K562 (cell line): Measurements from ENCODE around the gene ATP5ME. TPM values are rescaled to one million over a fixed set of nuclear protein-coding genes. Genes with fewer than 3 reads are reported as not detected.

Experiments used
- ARID2 ChIP-seq: fragments of 450-650 bp; IDR thresholded peaks from 2 replicates; pipeline ENCODE4 v1.6.1; 2017; ENCODE audit warnings: antibody characterized with exemption, mild to moderate bottlenecking
- ARNT ChIP-seq, 2 experiments: fragments of 450-650 bp; IDR thresholded peaks; 2 replicates each; pipeline ENCODE4 v1.6.1; 2016; ENCODE audit warnings: mild to moderate bottlenecking in 1 of 2
- C11orf30 ChIP-seq: fragments of 450-650 bp; IDR thresholded peaks from 2 replicates; pipeline ENCODE4 v1.6.1; 2016; ENCODE audit warnings: low read depth, mild to moderate bottlenecking
- CC2D1A ChIP-seq: fragments of 450-650 bp; IDR thresholded peaks from 2 replicates; pipeline ENCODE4 v1.6.1; 2017; ENCODE audit warnings: mild to moderate bottlenecking
- DPF2 ChIP-seq: fragments of 450-650 bp; IDR thresholded peaks from 2 replicates; pipeline ENCODE4 v1.6.1; 2016
- E2F3 ChIP-seq: fragments of 250-450 bp; sonication (Bioruptor Pico); IDR thresholded peaks from 2 replicates; pipeline ENCODE4 v1.4.0; 2020; ENCODE audit warnings: mild to moderate bottlenecking
- FIP1L1 ChIP-seq: fragments of 200-400 bp; formaldehyde crosslinking; IDR thresholded peaks from 2 replicates; pipeline ENCODE4 v1.6.1; 2018; ENCODE audit warnings: mild to moderate bottlenecking, low read depth, low read length; ENCODE audit not compliant: poor library complexity, severe bottlenecking
- FOS ChIP-seq: IDR thresholded peaks from 3 replicates; pipeline ENCODE4 v1.6.1; 2011; ENCODE audit not compliant: insufficient read length; ENCODE audit errors: extremely low read depth
- FOXJ3 ChIP-seq: sonication (generic); formaldehyde crosslinking; IDR thresholded peaks from 2 replicates; pipeline ENCODE4 v1.4.0; 2020; ENCODE audit warnings: mild to moderate bottlenecking, missing genetic modification reagents
- FOXM1 ChIP-seq, 2 experiments: fragments of 450-650 bp in 1 of 2; sonication (generic) in 1 of 2; formaldehyde crosslinking in 1 of 2; IDR thresholded peaks; 2 replicates each; pipeline versions ENCODE4 v1.6.1 to v1.9.0; 2017 to 2022; ENCODE audit warnings: low read depth in 2 of 2, mild to moderate bottlenecking in 2 of 2, missing genetic modification reagents in 1 of 2, moderate library complexity in 1 of 2
- KLF16 ChIP-seq: IDR thresholded peaks from 2 replicates; pipeline ENCODE4 v1.6.1; 2016; ENCODE audit warnings: antibody characterized with exemption
- MTF1 ChIP-seq: fragments of 250-450 bp; sonication (Bioruptor Pico); IDR thresholded peaks from 2 replicates; pipeline ENCODE4 v1.9.0; 2021; ENCODE audit warnings: moderate library complexity, mild to moderate bottlenecking, inconsistent platforms, borderline replicate concordance
- NCOA6 ChIP-seq: fragments of 450-650 bp; IDR thresholded peaks from 2 replicates; pipeline ENCODE4 v1.6.1; 2017; ENCODE audit warnings: mild to moderate bottlenecking
- NELFE ChIP-seq: IDR thresholded peaks from 2 replicates; pipeline ENCODE4 v1.6.1; 2011; ENCODE audit warnings: mild to moderate bottlenecking; ENCODE audit not compliant: insufficient read depth, insufficient read length
- NONO ChIP-seq, 2 experiments: fragments of 200-400 bp in 1 of 2; fragments of 450-650 bp in 1 of 2; formaldehyde crosslinking in 1 of 2; IDR thresholded peaks; 2 replicates each; pipeline ENCODE4 v1.6.1; 2017; ENCODE audit warnings: low read depth in 2 of 2, mild to moderate bottlenecking in 2 of 2, moderate library complexity in 2 of 2, low read length in 1 of 2
- PCBP2 ChIP-seq: fragments of 200-400 bp; formaldehyde crosslinking; IDR thresholded peaks from 2 replicates; pipeline ENCODE4 v1.6.1; 2018; ENCODE audit warnings: low read length, low read depth, mild to moderate bottlenecking, moderate library complexity; ENCODE audit not compliant: poor library complexity, severe bottlenecking
- PHTF2 ChIP-seq: fragments of 250-450 bp; sonication (Bioruptor Pico); IDR thresholded peaks from 2 replicates; pipeline ENCODE4 v1.5.0; 2021; ENCODE audit warnings: mild to moderate bottlenecking
- RHOXF2B ChIP-seq: fragments of 250-450 bp; sonication (Bioruptor Pico); conservative IDR thresholded peaks from 2 replicates; pipeline ENCODE4 v1.5.1; 2021
- SAP30 ChIP-seq: fragments of 200-600 bp; sonication (generic); IDR thresholded peaks from 2 replicates; pipeline ENCODE4 v1.6.1; 2012; ENCODE audit warnings: borderline replicate concordance, low read depth, mild to moderate bottlenecking, moderate library complexity, low read length, control low read depth, inconsistent platforms; ENCODE audit not compliant: insufficient read depth, poor library complexity, severe bottlenecking
- SUPT5H ChIP-seq: fragments of 450-650 bp; IDR thresholded peaks from 2 replicates; pipeline ENCODE4 v1.6.1; 2016
- TCF7 ChIP-seq: sonication (generic); IDR thresholded peaks from 2 replicates; pipeline ENCODE4 v1.6.1; 2016; ENCODE audit warnings: antibody characterized with exemption, borderline replicate concordance
- ZNF766 ChIP-seq: fragments of 200-800 bp; sonication (Bioruptor generic); conservative IDR thresholded peaks from 2 replicates; pipeline ENCODE4 v1.6.1; 2016; ENCODE audit warnings: missing genetic modification characterization, missing compliant biosample characterization
- ZNF830 ChIP-seq: fragments of 250-450 bp; sonication (Bioruptor Pico); IDR thresholded peaks from 2 replicates; pipeline ENCODE4 v1.5.0; 2021; ENCODE audit warnings: mild to moderate bottlenecking
- polyA plus RNA-seq, 8 experiments: library from polyadenylated mRNA; depleted of rRNA in 4 of 8; stranded (reverse) in 5 of 8; unstranded in 3 of 8; fragments of >200 nt; fragmentation: Nextera tagmentation in 2 of 8; fragmentation: Illumina TruSeq in 1 of 8; extraction: Ambion mirVana in 2 of 8; extraction: Trizol in 1 of 8; gene quantifications; 2 replicates each; pipeline versions ENCODE4 v1.2.1 to v1.2.3, GENCODE V29; 2011 to 2014; ENCODE audit warnings: inconsistent platforms in 1 of 8, missing spikeins in 1 of 8
- total RNA-seq, 7 experiments: library from RNA; depleted of rRNA in 6 of 7; stranded (reverse); fragments of >200 nt in 6 of 7; fragmentation: Illumina TruSeq in 2 of 7; extraction: Trizol in 2 of 7; gene quantifications; 2 replicates each; pipeline versions ENCODE4 v1.2.1 to v1.2.3, GENCODE V29; 2011 to 2021; ENCODE audit warnings: low replicate concordance in 1 of 7
- TF ChIP-seq, protein P1 (sequence below): fragments of 250-450 bp; sonication (Bioruptor Pico); IDR thresholded peaks from 2 replicates; pipeline ENCODE4 v1.8.0; 2021; ENCODE audit warnings: mild to moderate bottlenecking, moderate library complexity
- TF ChIP-seq, protein P2 (sequence below): fragments of 250-450 bp; sonication (Bioruptor Pico); IDR thresholded peaks from 2 replicates; pipeline ENCODE4 v1.5.0; 2021
- TF ChIP-seq, protein P3 (sequence below): fragments of 450-650 bp; formaldehyde crosslinking; IDR thresholded peaks from 2 replicates; pipeline ENCODE4 v1.4.0; 2020; ENCODE audit warnings: mild to moderate bottlenecking, moderate library complexity

The ATP5ME gene
- total and polyA plus RNA-seq, 9 of the 15 experiments (the other 6 are each of a cell fraction or from before 2014, with no cell fraction given): 509 to 2,480 (median 887) TPM

DNA sequence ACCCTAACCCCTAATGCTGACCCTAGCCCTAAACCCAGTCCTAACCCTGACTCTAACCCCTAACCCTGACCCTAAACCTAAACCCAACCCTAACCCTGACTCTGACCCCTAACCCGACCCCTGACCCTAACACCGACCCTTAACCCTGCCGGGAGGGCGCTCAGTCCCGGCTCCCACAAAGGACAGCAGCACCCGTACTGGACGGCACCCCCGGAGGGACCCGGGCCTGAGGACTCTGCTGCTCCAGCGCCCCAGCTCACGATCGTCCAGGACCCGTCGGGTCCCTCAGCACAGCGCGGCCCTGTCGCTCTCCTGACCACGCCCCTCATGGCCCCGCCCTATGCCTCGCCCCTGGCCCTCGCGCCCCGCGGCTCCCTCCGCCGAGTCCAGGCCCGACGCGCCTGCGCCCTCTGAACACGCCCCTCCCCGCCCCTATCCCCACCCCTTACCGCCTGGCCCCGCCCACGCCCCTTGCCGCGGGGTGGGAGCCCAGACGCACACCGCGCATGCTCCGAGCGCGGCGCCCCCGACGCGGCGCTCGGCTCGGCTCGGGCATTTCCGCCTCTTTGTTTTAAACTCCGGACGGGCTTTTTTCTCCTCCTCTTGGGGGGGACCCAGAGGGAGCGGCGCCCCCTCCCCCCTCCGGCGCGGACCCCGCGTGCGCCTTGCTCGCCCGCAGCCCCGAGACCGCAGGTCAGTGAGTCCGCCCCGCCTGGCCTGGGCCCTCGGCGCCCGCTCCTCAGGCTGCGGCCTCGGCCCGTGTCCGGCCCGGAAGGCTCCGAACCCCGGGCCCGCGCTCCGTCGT, 31.4 kb upstream of the ATP5ME start, which contains the start of gene PCGF3 (continued):
- TF ChIP-seq PHTF2 (no peak), C11orf30 (no peak), FOS (no peak), RHOXF2B (CRISPR knock-in tag) (no peak), NELFE (no peak), SUPT5H (peak; percentile 73; the same call in 1 of the 2 replicates), TCF7 (no peak), KLF16 (no peak), ARNT (IDR thresholded peaks at IDR 0.05) (no peak; a peak in 1 of 4 replicates), FIP1L1 (no peak), NONO (IDR thresholded peaks at IDR 0.05; ENCODE audit: low read depth in 2 of 2, low read length in 1 of 2) (0 out of 4 replicates have a peak, but pooled peaks of 1 of the 2 experiments have one; percentile 61), FOXJ3 (CRISPR knock-in tag) (no peak), NCOA6 (peak; percentile 86), FOXM1 (IDR thresholded peaks at IDR 0.05; ENCODE audit: low read depth) (no peak), FOXM1 (CRISPR knock-in tag; IDR thresholded peaks at IDR 0.05; ENCODE audit: low read depth) (0 out of 2 replicates have a peak, but pooled peaks have one; percentile 45), DPF2 (peak; percentile 54; the same call in 1 of the 2 replicates), PCBP2 (no peak), CC2D1A (peak; percentile 9; the same call in 1 of the 2 replicates), ZNF830 (CRISPR knock-in tag) (no peak), ZNF766 (CRISPR knock-in tag) (no peak), ARID2 (peak; percentile 18; the same call in 1 of the 2 replicates), SAP30 (no peak), MTF1 (no peak), E2F3 (no peak)
- TF ChIP-seq, protein P1, sequence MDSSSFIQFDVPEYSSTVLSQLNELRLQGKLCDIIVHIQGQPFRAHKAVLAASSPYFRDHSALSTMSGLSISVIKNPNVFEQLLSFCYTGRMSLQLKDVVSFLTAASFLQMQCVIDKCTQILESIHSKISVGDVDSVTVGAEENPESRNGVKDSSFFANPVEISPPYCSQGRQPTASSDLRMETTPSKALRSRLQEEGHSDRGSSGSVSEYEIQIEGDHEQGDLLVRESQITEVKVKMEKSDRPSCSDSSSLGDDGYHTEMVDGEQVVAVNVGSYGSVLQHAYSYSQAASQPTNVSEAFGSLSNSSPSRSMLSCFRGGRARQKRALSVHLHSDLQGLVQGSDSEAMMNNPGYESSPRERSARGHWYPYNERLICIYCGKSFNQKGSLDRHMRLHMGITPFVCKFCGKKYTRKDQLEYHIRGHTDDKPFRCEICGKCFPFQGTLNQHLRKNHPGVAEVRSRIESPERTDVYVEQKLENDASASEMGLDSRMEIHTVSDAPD: no peak
- TF ChIP-seq, protein P2, sequence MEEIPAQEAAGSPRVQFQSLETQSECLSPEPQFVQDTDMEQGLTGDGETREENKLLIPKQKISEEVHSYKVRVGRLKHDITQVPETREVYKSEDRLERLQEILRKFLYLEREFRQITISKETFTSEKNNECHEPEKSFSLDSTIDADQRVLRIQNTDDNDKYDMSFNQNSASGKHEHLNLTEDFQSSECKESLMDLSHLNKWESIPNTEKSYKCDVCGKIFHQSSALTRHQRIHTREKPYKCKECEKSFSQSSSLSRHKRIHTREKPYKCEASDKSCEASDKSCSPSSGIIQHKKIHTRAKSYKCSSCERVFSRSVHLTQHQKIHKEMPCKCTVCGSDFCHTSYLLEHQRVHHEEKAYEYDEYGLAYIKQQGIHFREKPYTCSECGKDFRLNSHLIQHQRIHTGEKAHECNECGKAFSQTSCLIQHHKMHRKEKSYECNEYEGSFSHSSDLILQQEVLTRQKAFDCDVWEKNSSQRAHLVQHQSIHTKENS: no peak
- TF ChIP-seq, protein P3, sequence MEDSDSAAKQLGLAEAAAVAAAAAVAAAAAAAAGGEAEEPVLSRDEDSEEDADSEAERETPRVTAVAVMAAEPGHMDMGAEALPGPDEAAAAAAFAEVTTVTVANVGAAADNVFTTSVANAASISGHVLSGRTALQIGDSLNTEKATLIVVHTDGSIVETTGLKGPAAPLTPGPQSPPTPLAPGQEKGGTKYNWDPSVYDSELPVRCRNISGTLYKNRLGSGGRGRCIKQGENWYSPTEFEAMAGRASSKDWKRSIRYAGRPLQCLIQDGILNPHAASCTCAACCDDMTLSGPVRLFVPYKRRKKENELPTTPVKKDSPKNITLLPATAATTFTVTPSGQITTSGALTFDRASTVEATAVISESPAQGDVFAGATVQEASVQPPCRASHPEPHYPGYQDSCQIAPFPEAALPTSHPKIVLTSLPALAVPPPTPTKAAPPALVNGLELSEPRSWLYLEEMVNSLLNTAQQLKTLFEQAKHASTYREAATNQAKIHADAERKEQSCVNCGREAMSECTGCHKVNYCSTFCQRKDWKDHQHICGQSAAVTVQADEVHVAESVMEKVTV (CRISPR knock-in tag): peak; percentile 95
